Measurements from ENCODE around the gene ZIC1. TPM values are rescaled to one million over a fixed set of nuclear protein-coding genes. Genes with fewer than 3 reads are reported as not detected.

ZIC1 gene
- total and polyA plus RNA-seq, 4 donors, result under 0.01 to 0.10 TPM; not detected in 2

GRCh38 chr3:147369231-147369630 is 39.9 kb upstream of the ZIC1 start:
- peaks cover 0 to 13% (median 0%) of the 10 kb centered on the region in 4 donors for H3K9me3 ChIP-seq (ENCODE audit: control insufficient read depth in 4 of 4, insufficient read depth in 3 of 4, low read length in 3 of 4)
- no peaks in the 10 kb centered on the region for H3K4me1 ChIP-seq (ENCODE audit: control insufficient read depth in 5 of 5, insufficient read depth in 5 of 5, low read length in 5 of 5)
- H3K36me3 ChIP-seq (ENCODE audit: control insufficient read depth in 4 of 4, insufficient read depth in 4 of 4, low read length in 4 of 4), result no peaks in the 10 kb centered on the region
- no peak for DNase-seq
- no peak for TF ChIP-seq CTCF (IDR thresholded peaks at IDR 0.05; ENCODE audit: control extremely low read depth, extremely low read depth)
- H3K27ac ChIP-seq (ENCODE audit: low read depth in 1 of 2, low read length in 1 of 2), result no peak overlapping the region
- no peak overlapping the region for H3K4me3 ChIP-seq
- H3K9ac ChIP-seq (ENCODE audit: insufficient read depth in 1 of 2, low read length in 2 of 2), result no peak overlapping the region
- no peak for ATAC-seq (ENCODE audit: insufficient read depth, low FRiP score)
- WGBS, 2 donors, result 8 to 13% methylated on average over 13 of the region's 13 CpGs
- H3K27me3 ChIP-seq (ENCODE audit: control insufficient read depth in 3 of 3, insufficient read depth in 3 of 3, low read length in 2 of 3), result peaks cover 7 to 99% (median 96%) of the 10 kb centered on the region in 3 donors

- DNase-seq, result no peak
- Histone ChIP-seq H3K4me1 (ENCODE audit: control insufficient read depth in 5 of 5, insufficient read depth in 5 of 5, low read length in 5 of 5) (no peaks in the 10 kb centered on the region), H3K36me3 (ENCODE audit: control insufficient read depth in 4 of 4, insufficient read depth in 4 of 4, low read length in 4 of 4) (no peaks in the 10 kb centered on the region), H3K9me3 (ENCODE audit: control insufficient read depth in 4 of 4, insufficient read depth in 3 of 4, low read length in 3 of 4) (peaks cover 0 to 9% (median 0%) of the 10 kb centered on the region in 4 donors), H3K9ac (ENCODE audit: insufficient read depth in 1 of 2, low read length in 2 of 2) (no peak overlapping the region), H3K4me3 (no peak overlapping the region), H3K27me3 (ENCODE audit: control insufficient read depth in 3 of 3, insufficient read depth in 3 of 3, low read length in 2 of 3) (peaks cover 7 to 97% (median 96%) of the 10 kb centered on the region in 3 donors), H3K27ac (ENCODE audit: low read depth in 1 of 2, low read length in 1 of 2) (no peak overlapping the region)
- WGBS, 2 donors, result 4 to 9% methylated on average over 18 of the region's 18 CpGs
- no peak for TF ChIP-seq CTCF (IDR thresholded peaks at IDR 0.05; ENCODE audit: control extremely low read depth, extremely low read depth)
- no peak for ATAC-seq (ENCODE audit: insufficient read depth, low FRiP score)
Measured at GRCh38 chr3:147369661-147370123, 39.5 kb upstream of the ZIC1 start.

- no peak for ATAC-seq (ENCODE audit: insufficient read depth, low FRiP score)
- no peak overlapping the region for H3K4me3 ChIP-seq
- peaks cover 0 to 12% (median 0%) of the 10 kb centered on the region in 4 donors for H3K9me3 ChIP-seq (ENCODE audit: control insufficient read depth in 4 of 4, insufficient read depth in 3 of 4, low read length in 3 of 4)
- WGBS, 2 donors, result 7 to 15% methylated on average over 19 of the region's 19 CpGs
- DNase-seq, result no peak
- no peak overlapping the region for H3K9ac ChIP-seq (ENCODE audit: insufficient read depth in 1 of 2, low read length in 2 of 2)
- H3K27me3 ChIP-seq (ENCODE audit: control insufficient read depth in 3 of 3, insufficient read depth in 3 of 3, low read length in 2 of 3), result peaks cover 7 to 97% (median 96%) of the 10 kb centered on the region in 3 donors
- H3K4me1 ChIP-seq (ENCODE audit: control insufficient read depth in 5 of 5, insufficient read depth in 5 of 5, low read length in 5 of 5), result no peaks in the 10 kb centered on the region
- no peak for TF ChIP-seq CTCF (IDR thresholded peaks at IDR 0.05; ENCODE audit: control extremely low read depth, extremely low read depth)
- no peaks in the 10 kb centered on the region for H3K36me3 ChIP-seq (ENCODE audit: control insufficient read depth in 4 of 4, insufficient read depth in 4 of 4, low read length in 4 of 4)
- no peak overlapping the region for H3K27ac ChIP-seq (ENCODE audit: low read depth in 1 of 2, low read length in 1 of 2)
Measured at GRCh38 chr3:147370349-147370748, 38.8 kb upstream of the ZIC1 start.

- ATAC-seq (ENCODE audit: insufficient read depth, low FRiP score), result no peak
- Histone ChIP-seq H3K36me3 (ENCODE audit: control insufficient read depth in 4 of 4, insufficient read depth in 4 of 4, low read length in 4 of 4) (no peaks in the 10 kb centered on the region), H3K9me3 (ENCODE audit: control insufficient read depth in 4 of 4, insufficient read depth in 3 of 4, low read length in 3 of 4) (peaks cover 0 to 12% (median 0%) of the 10 kb centered on the region in 4 donors), H3K4me1 (ENCODE audit: control insufficient read depth in 5 of 5, insufficient read depth in 5 of 5, low read length in 5 of 5) (no peaks in the 10 kb centered on the region), H3K27me3 (ENCODE audit: control insufficient read depth in 3 of 3, insufficient read depth in 3 of 3, low read length in 2 of 3) (peaks cover 7 to 98% (median 97%) of the 10 kb centered on the region in 3 donors), H3K4me3 (no peak overlapping the region), H3K9ac (ENCODE audit: insufficient read depth in 1 of 2, low read length in 2 of 2) (no peak overlapping the region), H3K27ac (ENCODE audit: low read depth in 1 of 2, low read length in 1 of 2) (no peak overlapping the region)
- 6 to 7% methylated on average over 12 of the region's 12 CpGs for WGBS, 2 donors
- DNase-seq, result no peak
- TF ChIP-seq CTCF (IDR thresholded peaks at IDR 0.05; ENCODE audit: control extremely low read depth, extremely low read depth), result no peak
Measured at GRCh38 chr3:147371140-147371539, 38.0 kb upstream of the ZIC1 start.

All from lung (tissue), 12 donors.